WI38 (cell line): ENCODE results near the gene POU5F1.

ENCODE experiments used
- H3K4me3 ChIP-seq: 2 replicates; pipeline ENCODE4 v1.5.1; 2011; ENCODE audit warnings: low read depth, mild to moderate bottlenecking, control low read depth, low read length
- TF ChIP-seq, protein P1 (sequence below): IDR thresholded peaks from 2 replicates; pipeline ENCODE4 v1.5.1; 2012; ENCODE audit warnings: low read depth, mild to moderate bottlenecking, control low read depth, low read length

POU5F1 gene

DNA sequence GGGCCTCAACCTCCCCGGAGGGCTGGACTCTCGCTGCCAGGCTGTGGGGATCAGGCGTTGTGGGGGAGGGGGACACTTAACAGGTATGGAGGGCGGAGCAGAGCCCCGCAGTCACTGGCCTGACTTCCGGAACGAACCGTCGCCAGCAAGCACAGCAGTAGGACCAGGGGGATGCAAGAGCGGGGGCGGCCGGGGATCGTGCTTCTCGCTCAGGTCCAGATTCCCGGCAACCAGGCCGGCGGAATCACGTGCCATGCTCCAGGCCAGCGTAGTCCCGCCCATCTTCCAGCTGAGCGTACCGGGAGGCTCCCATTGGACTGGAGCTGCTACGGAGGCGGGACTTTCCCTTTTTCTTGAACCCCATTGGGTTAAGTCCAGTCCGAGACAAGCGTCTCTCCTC is 10.0 kb upstream of the POU5F1 start:
- TF ChIP-seq, protein P1, sequence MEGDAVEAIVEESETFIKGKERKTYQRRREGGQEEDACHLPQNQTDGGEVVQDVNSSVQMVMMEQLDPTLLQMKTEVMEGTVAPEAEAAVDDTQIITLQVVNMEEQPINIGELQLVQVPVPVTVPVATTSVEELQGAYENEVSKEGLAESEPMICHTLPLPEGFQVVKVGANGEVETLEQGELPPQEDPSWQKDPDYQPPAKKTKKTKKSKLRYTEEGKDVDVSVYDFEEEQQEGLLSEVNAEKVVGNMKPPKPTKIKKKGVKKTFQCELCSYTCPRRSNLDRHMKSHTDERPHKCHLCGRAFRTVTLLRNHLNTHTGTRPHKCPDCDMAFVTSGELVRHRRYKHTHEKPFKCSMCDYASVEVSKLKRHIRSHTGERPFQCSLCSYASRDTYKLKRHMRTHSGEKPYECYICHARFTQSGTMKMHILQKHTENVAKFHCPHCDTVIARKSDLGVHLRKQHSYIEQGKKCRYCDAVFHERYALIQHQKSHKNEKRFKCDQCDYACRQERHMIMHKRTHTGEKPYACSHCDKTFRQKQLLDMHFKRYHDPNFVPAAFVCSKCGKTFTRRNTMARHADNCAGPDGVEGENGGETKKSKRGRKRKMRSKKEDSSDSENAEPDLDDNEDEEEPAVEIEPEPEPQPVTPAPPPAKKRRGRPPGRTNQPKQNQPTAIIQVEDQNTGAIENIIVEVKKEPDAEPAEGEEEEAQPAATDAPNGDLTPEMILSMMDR: no peak
- H3K4me3 ChIP-seq: no peak overlapping the region

DNA sequence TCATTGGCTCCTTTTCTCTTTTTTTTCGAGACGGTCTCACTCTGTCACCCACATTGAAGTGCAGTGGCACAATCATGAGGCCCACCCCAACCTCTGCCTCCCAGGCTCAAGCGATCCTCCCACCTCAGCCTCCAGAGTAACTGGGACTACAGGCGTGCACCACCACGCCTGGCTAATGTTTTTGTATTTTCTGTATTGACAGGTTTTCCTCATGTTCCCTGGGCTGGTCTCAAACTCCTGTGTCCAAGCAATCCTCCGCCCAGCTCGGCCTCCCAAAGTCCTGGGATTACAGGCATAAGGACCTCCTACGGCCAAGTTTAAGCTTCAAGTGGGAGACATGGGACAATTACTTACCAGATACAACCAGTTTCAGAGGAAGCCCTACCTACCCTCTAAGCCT is 9.4 kb upstream of the POU5F1 start:
- TF ChIP-seq, protein P1: no peak
- no peak overlapping the region for H3K4me3 ChIP-seq

DNA sequence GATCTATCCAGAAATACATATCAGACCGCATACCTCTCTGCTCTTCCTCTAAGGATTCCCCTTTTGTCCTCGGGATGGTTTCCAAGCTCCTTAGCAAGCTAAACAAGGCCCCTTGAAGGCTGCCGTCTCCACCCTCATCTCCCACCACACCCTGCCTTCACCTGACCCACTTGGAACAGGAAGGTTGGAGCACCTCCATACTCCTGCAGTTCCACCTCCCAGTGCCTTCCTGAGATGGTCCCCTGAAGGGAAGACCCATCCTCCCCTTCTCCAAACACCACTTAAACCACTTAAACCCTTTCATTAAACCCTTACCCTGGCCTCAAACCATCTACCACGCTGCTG is 8.5 kb upstream of the POU5F1 start:
- TF ChIP-seq, protein P1: no peak
- H3K4me3 ChIP-seq: no peak overlapping the region

DNA sequence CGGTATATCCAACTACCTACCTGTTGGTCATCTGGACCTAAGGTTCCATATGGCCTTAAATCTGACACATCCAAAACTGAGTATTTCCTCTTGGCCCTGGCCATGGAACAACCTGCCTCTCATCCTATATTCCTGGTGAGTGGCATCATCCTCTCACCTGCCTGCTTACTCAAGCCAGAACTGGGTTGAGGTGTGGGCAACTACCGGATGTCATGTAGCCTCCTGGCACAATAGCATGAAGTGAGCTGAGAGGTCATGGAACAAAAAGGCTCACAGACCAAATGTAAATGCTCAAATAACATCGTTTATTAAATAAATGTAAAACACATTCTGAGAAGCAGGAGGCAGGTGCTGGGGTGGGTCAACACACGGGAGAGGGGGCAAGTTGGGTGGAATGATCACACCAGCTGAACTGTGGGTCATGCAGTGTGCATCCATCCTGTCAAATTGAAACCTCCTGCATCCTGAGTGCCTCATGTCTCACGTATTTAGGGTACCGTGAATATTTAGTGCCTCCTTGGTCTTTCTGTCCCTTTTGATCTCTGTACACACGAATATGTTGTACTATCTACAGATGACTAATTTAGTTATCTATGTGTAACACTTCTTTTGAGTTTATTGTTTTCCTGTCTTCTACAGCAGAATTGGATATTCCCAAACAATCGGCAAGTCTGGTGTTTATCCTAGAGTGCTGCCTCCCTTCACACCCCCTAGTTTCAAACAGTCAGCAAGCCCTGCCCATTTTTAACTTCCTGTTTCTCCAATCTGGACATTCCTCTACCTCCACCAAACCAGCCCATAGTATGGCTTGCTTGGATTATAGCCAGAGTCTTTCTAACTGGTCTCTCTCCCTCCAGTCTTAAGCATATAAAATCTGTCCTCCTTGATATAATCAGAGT is 7.9 kb upstream of the POU5F1 start:
- no peak overlapping the region for H3K4me3 ChIP-seq
- TF ChIP-seq, protein P1: no peak

DNA sequence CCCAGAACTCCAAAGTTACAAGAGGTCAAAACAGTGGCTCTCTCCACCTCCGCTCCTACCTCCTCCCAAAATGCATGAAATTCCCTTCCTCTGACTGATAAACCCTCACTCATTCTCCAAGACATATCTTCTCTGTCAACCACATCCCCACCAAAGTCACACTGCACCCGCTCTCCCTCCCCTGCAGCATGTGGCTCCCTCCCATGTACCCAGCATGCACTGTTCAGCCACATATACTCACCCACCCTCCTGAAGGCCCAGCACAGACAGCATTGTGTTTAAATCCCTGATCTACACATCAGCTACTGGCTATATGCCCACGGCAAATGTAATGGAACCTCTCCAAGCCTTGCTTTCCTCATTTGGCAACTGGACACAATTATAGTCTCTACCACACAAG is 5.5 kb upstream of the POU5F1 start:
- TF ChIP-seq, protein P1: no peak
- H3K4me3 ChIP-seq: no peak overlapping the region

DNA sequence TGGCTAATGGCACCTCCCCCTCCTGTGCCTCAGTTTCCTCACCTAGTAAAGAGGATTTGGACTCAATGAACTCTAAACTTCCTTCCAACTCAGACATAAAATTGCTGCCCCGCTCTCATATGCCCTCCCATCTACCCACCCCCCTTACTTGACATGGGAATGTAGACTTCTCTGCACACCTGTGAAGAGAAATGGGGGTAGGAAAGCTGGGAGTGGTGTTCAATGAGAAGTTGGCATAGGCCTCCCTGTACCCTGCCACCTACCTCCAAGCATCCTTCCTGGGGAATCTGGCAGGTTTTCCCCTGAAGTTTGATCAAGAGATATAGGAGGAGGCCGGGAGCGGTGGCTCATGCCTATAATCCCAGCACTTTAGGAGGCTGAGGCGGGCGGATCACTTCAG is 3.9 kb upstream of the POU5F1 start:
- TF ChIP-seq, protein P1: no peak
- no peak overlapping the region for H3K4me3 ChIP-seq

DNA sequence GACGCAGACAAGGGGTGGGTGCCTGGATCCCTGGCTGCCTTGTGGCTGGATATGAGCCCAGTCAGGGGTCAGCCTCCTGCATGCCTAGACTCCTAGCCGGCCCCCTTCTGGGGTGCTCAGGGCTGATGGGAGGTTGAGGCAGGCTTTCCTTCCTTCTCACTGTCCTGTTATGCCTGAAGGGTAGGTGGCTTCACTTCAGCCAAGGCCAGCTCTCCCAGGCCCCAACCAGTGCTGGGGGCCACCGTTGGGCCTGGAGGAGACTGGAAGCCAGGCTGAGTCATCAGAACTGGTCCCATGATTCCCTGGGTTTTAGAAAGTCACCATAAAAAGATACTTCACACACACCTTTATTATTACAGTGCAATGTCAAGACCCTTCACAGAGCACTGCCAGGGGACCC is 2.9 kb upstream of the POU5F1 start:
- TF ChIP-seq, protein P1: no peak
- H3K4me3 ChIP-seq: no peak overlapping the region
